Parathyroid adenoma (tissue), 2 donors: ENCODE measurements around the gene GLI3.

Experiments used
- H2AFZ ChIP-seq: fragments of 300-600 bp; sonication (generic); one replicate; pipeline ENCODE4 v1.7.0; 2017; ENCODE audit warnings: antibody characterized with exemption, mild to moderate bottlenecking
- H3K27ac ChIP-seq: fragments of 300-600 bp; sonication (generic); one replicate; pipeline ENCODE4 v1.7.0; 2017
- H3K27me3 ChIP-seq: fragments of 300-600 bp; sonication (generic); one replicate; pipeline ENCODE4 v1.7.0; 2017; ENCODE audit warnings: low read length; ENCODE audit not compliant: control insufficient read depth, insufficient read depth
- H3K36me3 ChIP-seq: fragments of 300-600 bp; sonication (generic); one replicate; pipeline ENCODE4 v1.7.0; 2017; ENCODE audit warnings: low read length; ENCODE audit not compliant: control insufficient read depth, insufficient read depth
- H3K4me1 ChIP-seq: fragments of 300-600 bp; sonication (generic); one replicate; pipeline ENCODE4 v1.7.0; 2017; ENCODE audit warnings: control low read depth
- H3K4me2 ChIP-seq: fragments of 300-600 bp; sonication (generic); one replicate; pipeline ENCODE4 v1.7.0; 2017; ENCODE audit warnings: low read length
- H3K4me3 ChIP-seq: fragments of 300-600 bp; sonication (generic); one replicate; pipeline ENCODE4 v1.7.0; 2017; ENCODE audit warnings: low read depth, low read length
- H3K79me2 ChIP-seq: fragments of 300-600 bp; sonication (generic); one replicate; pipeline ENCODE4 v1.7.0; 2017; ENCODE audit warnings: control low read depth
- H3K9ac ChIP-seq: fragments of 300-600 bp; sonication (generic); one replicate; pipeline ENCODE4 v1.7.0; 2017; ENCODE audit warnings: mild to moderate bottlenecking
- H3K9me3 ChIP-seq: fragments of 300-600 bp; sonication (generic); one replicate; pipeline ENCODE4 v1.7.0; 2017; ENCODE audit warnings: low read length; ENCODE audit not compliant: control insufficient read depth
- CTCF ChIP-seq: fragments of 300-600 bp; sonication (generic); IDR thresholded peaks from one replicate; pipeline ENCODE4 v1.7.0; 2017; ENCODE audit warnings: antibody characterized with exemption, mild to moderate bottlenecking
- donor health status: primary hyperparathyroidism.

Gene GLI3

GRCh38 chr7:42254217-42254616 is 17.2 kb upstream of the GLI3 start:
- no peak overlapping the region for H3K9ac ChIP-seq
- H3K4me3 ChIP-seq, result no peak overlapping the region
- H3K9me3 ChIP-seq, result no peaks in the 10 kb centered on the region
- no peaks in the 10 kb centered on the region for H3K79me2 ChIP-seq
- H3K27me3 ChIP-seq, result no peaks in the 10 kb centered on the region
- no peak for TF ChIP-seq CTCF
- H3K27ac ChIP-seq, result no peak overlapping the region
- H3K36me3 ChIP-seq, result no peaks in the 10 kb centered on the region
- no peak overlapping the region for H2AFZ ChIP-seq
- no peaks in the 10 kb centered on the region for H3K4me1 ChIP-seq
- H3K4me2 ChIP-seq, result no peak overlapping the region

- Histone ChIP-seq H3K4me2 (no peak overlapping the region), H3K4me3 (no peak overlapping the region), H3K27ac (no peak overlapping the region), H3K9ac (no peak overlapping the region), H3K4me1 (no peaks in the 10 kb centered on the region), H3K36me3 (no peaks in the 10 kb centered on the region), H3K79me2 (no peaks in the 10 kb centered on the region), H2AFZ (no peak overlapping the region), H3K27me3 (no peaks in the 10 kb centered on the region), H3K9me3 (no peaks in the 10 kb centered on the region)
- no peak for TF ChIP-seq CTCF
These were observed 16.3 kb upstream of the GLI3 start for GRCh38 chr7:42253316-42253715.

GRCh38 chr7:42250411-42250810 is 13.4 kb upstream of the GLI3 start:
- H3K79me2 ChIP-seq, result no peaks in the 10 kb centered on the region
- H2AFZ ChIP-seq, result no peak overlapping the region
- no peak overlapping the region for H3K4me2 ChIP-seq
- no peak overlapping the region for H3K9ac ChIP-seq
- no peak overlapping the region for H3K4me3 ChIP-seq
- no peak overlapping the region for H3K27ac ChIP-seq
- no peaks in the 10 kb centered on the region for H3K27me3 ChIP-seq
- no peaks in the 10 kb centered on the region for H3K36me3 ChIP-seq
- no peaks in the 10 kb centered on the region for H3K9me3 ChIP-seq
- H3K4me1 ChIP-seq, result no peaks in the 10 kb centered on the region
- TF ChIP-seq CTCF, result no peak

- Histone ChIP-seq H3K79me2 (no peaks in the 10 kb centered on the region), H3K4me2 (no peak overlapping the region), H3K36me3 (no peaks in the 10 kb centered on the region), H2AFZ (no peak overlapping the region), H3K4me3 (no peak overlapping the region), H3K27ac (no peak overlapping the region), H3K27me3 (no peaks in the 10 kb centered on the region), H3K9ac (no peak overlapping the region), H3K9me3 (no peaks in the 10 kb centered on the region), H3K4me1 (peaks cover 7% of the 10 kb centered on the region)
- TF ChIP-seq CTCF, result no peak
These were observed 11.6 kb upstream of the GLI3 start for GRCh38 chr7:42248579-42248978.

- Histone ChIP-seq H2AFZ (no peak overlapping the region), H3K9ac (no peak overlapping the region)
- no peak for TF ChIP-seq CTCF
These were observed 10.3 kb upstream of the GLI3 start for GRCh38 chr7:42247301-42247700.

More at GRCh38 chr7:42247301-42247700, 10.3 kb upstream of the GLI3 start:
- Histone ChIP-seq H3K4me1 (peaks cover 7% of the 10 kb centered on the region), H3K4me2 (no peak overlapping the region), H3K27ac (no peak overlapping the region), H3K9me3 (no peaks in the 10 kb centered on the region), H3K4me3 (no peak overlapping the region), H3K27me3 (no peaks in the 10 kb centered on the region), H3K79me2 (no peaks in the 10 kb centered on the region), H3K36me3 (no peaks in the 10 kb centered on the region)
